C4-2B (cell line): Measurements from ENCODE around the gene OPCML.

Source experiments
- CTCF ChIP-seq: fragments of 450-650 bp; conservative IDR thresholded peaks from 2 replicates; pipeline ENCODE4 v1.5.1; 2017; ENCODE audit warnings: mild to moderate bottlenecking
- ZFX ChIP-seq: fragments of 450-650 bp; IDR thresholded peaks from 2 replicates; pipeline ENCODE4 v1.6.1; 2017

- TF ChIP-seq CTCF (no peak), ZFX (no peak)
These were observed 584.0 kb downstream of the OPCML start for GRCh38 chr11:132948252-132948651.
